ENCODE results near the gene PPOX. TPM values are rescaled to one million over a fixed set of nuclear protein-coding genes. Genes with fewer than 3 reads are reported as not detected.

PPOX gene
- total RNA-seq, 1 donor from 2014 or later, result 21.6 TPM

DNA sequence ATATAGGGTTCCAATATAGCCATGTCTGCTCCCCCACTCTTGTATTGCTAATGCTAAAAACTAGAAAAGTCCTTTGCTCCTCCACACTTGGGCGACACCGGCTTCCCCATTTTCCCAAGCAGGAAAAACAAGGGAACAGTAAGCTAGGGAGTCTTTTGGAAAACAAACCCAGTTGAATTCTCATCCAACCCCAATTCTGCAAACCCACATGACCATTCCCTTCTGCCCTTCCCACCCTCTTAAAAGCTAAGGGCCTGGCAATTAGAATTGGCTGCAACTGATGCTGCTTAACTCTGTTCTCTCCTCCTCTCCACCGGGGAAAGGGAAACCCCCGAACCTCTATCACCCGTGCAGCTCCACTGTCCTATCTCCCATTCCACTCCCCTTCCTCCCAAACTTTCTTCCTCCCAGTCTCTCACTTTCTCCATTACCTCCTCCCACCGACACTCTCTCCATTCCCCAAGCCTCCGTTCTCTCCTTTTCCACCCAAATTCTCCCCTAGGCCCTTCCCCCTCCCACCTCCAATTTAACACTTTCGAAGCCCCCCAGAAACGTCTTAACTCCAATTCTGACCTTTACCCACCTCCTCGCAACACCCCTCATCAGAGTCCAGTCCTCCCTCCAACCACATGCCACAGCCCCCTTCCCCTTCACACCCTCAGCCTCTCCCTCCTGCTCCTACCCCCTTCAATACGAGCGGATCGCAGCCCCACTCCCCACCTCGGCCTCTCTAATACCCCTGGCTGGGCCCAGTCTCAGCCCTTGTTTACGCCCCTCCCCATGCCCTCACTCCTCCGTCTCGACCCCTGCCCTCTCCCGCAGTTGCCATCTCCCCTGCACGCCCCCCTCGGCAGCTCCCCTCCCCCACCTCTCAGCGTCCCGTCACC, 34.5 kb upstream of the PPOX start:
- no peak for DNase-seq (ENCODE audit: low spot score)
- TF ChIP-seq, protein P1, sequence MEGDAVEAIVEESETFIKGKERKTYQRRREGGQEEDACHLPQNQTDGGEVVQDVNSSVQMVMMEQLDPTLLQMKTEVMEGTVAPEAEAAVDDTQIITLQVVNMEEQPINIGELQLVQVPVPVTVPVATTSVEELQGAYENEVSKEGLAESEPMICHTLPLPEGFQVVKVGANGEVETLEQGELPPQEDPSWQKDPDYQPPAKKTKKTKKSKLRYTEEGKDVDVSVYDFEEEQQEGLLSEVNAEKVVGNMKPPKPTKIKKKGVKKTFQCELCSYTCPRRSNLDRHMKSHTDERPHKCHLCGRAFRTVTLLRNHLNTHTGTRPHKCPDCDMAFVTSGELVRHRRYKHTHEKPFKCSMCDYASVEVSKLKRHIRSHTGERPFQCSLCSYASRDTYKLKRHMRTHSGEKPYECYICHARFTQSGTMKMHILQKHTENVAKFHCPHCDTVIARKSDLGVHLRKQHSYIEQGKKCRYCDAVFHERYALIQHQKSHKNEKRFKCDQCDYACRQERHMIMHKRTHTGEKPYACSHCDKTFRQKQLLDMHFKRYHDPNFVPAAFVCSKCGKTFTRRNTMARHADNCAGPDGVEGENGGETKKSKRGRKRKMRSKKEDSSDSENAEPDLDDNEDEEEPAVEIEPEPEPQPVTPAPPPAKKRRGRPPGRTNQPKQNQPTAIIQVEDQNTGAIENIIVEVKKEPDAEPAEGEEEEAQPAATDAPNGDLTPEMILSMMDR (IDR thresholded peaks at IDR 0.05), result no peak
- H3K27me3 Mint-ChIP-seq (ENCODE audit: low read depth), result no peaks in the 10 kb centered on the region
- H3K4me1 Mint-ChIP-seq (ENCODE audit: low read depth), result peaks cover 33% of the 10 kb centered on the region
- no peak overlapping the region for H3K27ac Mint-ChIP-seq (ENCODE audit: unreplicated experiment)
- no peak overlapping the region for H3K4me3 Mint-ChIP-seq (ENCODE audit: unreplicated experiment)
- H3K36me3 Mint-ChIP-seq (ENCODE audit: low read depth), result peaks cover 11% of the 10 kb centered on the region
- no peaks in the 10 kb centered on the region for H3K9me3 Mint-ChIP-seq (ENCODE audit: low read depth)

DNA sequence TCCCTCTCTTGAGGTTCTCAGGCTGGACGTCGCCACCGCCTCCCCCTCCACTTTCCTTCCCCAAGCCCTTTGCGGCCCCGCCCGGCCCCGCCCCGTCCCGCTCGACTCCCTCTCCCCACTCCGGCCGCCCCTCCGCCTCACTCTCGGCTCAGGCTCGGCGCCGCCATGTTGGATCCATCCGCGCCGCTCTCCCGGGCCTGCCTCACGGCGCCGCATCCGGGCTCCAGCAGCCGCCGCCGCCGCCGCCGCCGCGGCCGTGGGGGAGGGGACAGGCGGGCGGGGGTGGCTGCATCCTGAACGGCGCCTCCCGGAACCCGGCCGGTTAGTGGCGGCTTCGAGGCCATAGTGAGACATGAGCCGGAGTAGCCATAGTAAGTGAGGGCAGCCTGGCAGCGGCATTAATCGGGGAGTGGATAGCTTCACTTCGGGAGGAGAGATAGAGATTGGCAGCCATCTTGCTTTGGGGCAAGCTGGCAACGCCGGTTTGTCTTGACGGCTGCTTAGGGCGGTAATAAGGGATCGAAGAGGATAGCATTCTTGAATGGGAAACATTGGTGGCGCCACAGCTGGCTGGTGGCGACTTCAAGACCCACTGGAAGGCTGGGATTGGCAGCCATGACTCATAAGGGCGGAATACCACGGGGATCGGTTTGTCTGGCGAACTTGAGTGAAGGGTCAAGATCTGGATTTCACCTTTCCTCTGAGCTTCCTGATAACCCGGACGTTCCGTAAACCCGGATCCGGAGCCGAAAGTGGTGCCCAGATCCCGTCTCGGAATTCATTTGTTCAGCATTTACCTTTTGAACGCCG, 33.6 kb upstream of the PPOX start, which contains the start of gene DEDD:
DEDD (minus strand) TSS at position 258 of the 810 bp plus-strand sequence. CDS start 8,205 bp downstream, outside the sequence.
- Mint-ChIP-seq H3K4me3 (ENCODE audit: unreplicated experiment) (no peak within 1 kb of the TSS), H3K4me1 (ENCODE audit: low read depth) (peaks cover 31% of the 10 kb centered on the region)

DNA sequence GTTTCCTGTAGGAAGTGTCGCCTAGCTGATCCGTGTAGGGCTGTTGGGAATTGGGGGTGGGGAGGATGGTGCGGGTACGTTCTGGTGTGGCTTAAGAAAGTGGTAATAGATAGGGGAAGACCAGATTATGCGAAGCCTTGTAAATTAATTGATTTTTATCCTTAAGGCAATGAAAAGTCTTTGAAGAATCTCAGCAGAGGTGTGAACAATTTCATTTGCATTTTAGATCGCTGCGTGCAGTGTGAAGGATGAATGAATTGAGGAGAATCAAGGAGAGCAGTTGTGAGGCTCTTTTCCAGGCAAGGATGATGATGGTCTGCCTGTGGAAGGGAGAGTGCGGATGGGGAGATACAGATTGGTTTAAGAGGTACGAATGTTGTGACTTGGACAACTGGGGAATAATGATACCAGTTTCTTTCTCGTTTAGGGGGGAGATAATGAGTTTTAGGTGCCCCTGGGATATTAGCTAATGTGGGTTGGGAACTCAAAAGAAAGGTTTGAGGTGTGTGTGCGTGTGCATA, 32.9 kb upstream of the PPOX start:
- DNase-seq (ENCODE audit: low spot score), result no peak
- Mint-ChIP-seq H3K27ac (ENCODE audit: unreplicated experiment) (no peak overlapping the region), H3K27me3 (ENCODE audit: low read depth) (no peaks in the 10 kb centered on the region), H3K4me3 (ENCODE audit: unreplicated experiment) (no peak overlapping the region), H3K9me3 (ENCODE audit: low read depth) (no peaks in the 10 kb centered on the region), H3K4me1 (ENCODE audit: low read depth) (peaks cover 26% of the 10 kb centered on the region), H3K36me3 (ENCODE audit: low read depth) (peaks cover 4% of the 10 kb centered on the region)
- TF ChIP-seq, protein P1 (IDR thresholded peaks at IDR 0.05), result no peak

More for the DNA sequence above, 33.6 kb upstream of the PPOX start, which contains the start of gene DEDD:
- peak; percentile 92 for DNase-seq (ENCODE audit: low spot score)
- peaks cover 6% of the 10 kb centered on the region for H3K36me3 Mint-ChIP-seq (ENCODE audit: low read depth)
- H3K9me3 Mint-ChIP-seq (ENCODE audit: low read depth), result no peaks in the 10 kb centered on the region
- H3K27ac Mint-ChIP-seq (ENCODE audit: unreplicated experiment), result no peak within 1 kb of the TSS
- TF ChIP-seq, protein P1 (IDR thresholded peaks at IDR 0.05), result peak; percentile 48
- H3K27me3 Mint-ChIP-seq (ENCODE audit: low read depth), result no peaks in the 10 kb centered on the region

DNA sequence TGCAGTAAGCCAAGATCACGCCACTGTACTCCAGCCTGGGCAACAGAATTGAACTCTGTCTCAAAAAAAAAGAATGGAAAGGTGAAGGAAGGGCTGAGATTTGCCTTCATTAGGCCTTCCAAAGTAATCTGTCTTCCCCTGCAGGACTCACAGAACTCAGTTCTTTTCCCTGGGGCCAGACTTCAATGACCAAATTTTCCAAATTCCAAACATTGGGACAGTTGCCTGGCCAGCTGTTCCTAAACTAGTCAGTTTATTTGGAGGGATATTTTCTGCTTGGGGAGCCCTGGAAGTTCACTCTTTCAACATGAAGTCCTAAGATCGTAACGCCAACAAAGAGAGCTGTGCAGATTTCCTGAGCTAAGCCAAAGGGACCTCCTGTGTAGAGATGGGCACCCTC, 28.3 kb upstream of the PPOX start:
- Mint-ChIP-seq H3K4me3 (ENCODE audit: unreplicated experiment) (no peak overlapping the region), H3K4me1 (ENCODE audit: low read depth) (no peaks in the 10 kb centered on the region), H3K36me3 (ENCODE audit: low read depth) (no peaks in the 10 kb centered on the region), H3K9me3 (ENCODE audit: low read depth) (no peaks in the 10 kb centered on the region), H3K27me3 (ENCODE audit: low read depth) (no peaks in the 10 kb centered on the region), H3K27ac (ENCODE audit: unreplicated experiment) (no peak overlapping the region)
- TF ChIP-seq, protein P1 (IDR thresholded peaks at IDR 0.05), result no peak
- no peak for DNase-seq (ENCODE audit: low spot score)

DNA sequence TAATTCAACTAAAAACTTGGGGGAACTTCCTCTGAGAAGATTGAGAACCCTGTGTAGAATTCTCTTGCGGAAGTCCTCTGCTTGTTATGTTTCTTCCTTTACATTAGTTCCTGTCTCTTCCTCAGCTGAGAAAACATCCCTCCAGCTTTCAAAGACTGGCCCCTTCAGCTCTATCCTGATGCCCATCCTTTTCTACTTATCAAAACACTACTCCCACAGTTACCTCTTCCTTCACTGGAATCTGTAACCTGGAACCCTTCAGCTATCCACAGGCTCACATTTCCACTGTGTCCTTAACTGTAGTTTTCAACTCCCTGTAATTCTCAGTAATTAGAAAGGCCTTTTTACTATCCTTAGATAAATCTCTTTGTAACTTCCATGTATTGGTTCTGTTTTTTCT, 27.8 kb upstream of the PPOX start:
- H3K27me3 Mint-ChIP-seq (ENCODE audit: low read depth), result no peaks in the 10 kb centered on the region
- no peaks in the 10 kb centered on the region for H3K36me3 Mint-ChIP-seq (ENCODE audit: low read depth)
- TF ChIP-seq, protein P1 (IDR thresholded peaks at IDR 0.05), result no peak
- DNase-seq (ENCODE audit: low spot score), result no peak
- no peaks in the 10 kb centered on the region for H3K9me3 Mint-ChIP-seq (ENCODE audit: low read depth)
- H3K27ac Mint-ChIP-seq (ENCODE audit: unreplicated experiment), result peak overlapping the region; percentile 49
- H3K4me3 Mint-ChIP-seq (ENCODE audit: unreplicated experiment), result no peak overlapping the region
- no peaks in the 10 kb centered on the region for H3K4me1 Mint-ChIP-seq (ENCODE audit: low read depth)

Measured in chondrocyte (in vitro differentiated cells).